HTR-8/SVneo (cell line): ENCODE data around the gene KPNA2.
"Not testable (repeated sequence)": the region's sequence is repeated elsewhere in the genome, so short reads cannot be mapped to it uniquely, and the experiment has no call there.

Experiments used
- DNase-seq: peaks from one replicate; pipeline ENCODE4 v3.0.0; 2011; ENCODE audit warnings: low spot score, mixed read lengths; ENCODE audit not compliant: insufficient read length
- FAIRE-seq: peaks from 2 replicates; lab custom pipeline; 2011; peaks lifted over from hg19 to GRCh38; lab: Jason Lieb, UNC

KPNA2 gene

GRCh38 chr17:68035523-68036303, at the start of gene KPNA2:
Gene KPNA2 (plus strand): TSS chr17:68035735. CDS start chr17:68037133, 1,398 bp downstream.
- peak; percentile 88 for FAIRE-seq

GRCh38 chr17:67990909-67991308, 44.6 kb upstream of the KPNA2 start:
- DNase-seq = no peak
- no peak for FAIRE-seq

More at GRCh38 chr17:68035523-68036303, at the start of gene KPNA2:
- DNase-seq = peak; percentile 99

- DNase-seq (no peak), FAIRE-seq (peak; percentile 77)
Measured at GRCh38 chr17:67992548-67993152, 42.9 kb upstream of the KPNA2 start.

GRCh38 chr17:67993153-67993997, 42.2 kb upstream of the KPNA2 start:
- peak; percentile 92 for FAIRE-seq
- DNase-seq = peak; percentile 84

- FAIRE-seq (no peak), DNase-seq (peak; percentile 34)
Measured at GRCh38 chr17:67993998-67994361, 41.6 kb upstream of the KPNA2 start.

GRCh38 chr17:67994817-67995569, 40.5 kb upstream of the KPNA2 start:
- DNase-seq (peak; percentile 57), FAIRE-seq (no peak)

GRCh38 chr17:67995570-67996263, 39.8 kb upstream of the KPNA2 start:
- FAIRE-seq = no peak
- no peak for DNase-seq

GRCh38 chr17:67996301-67997171, 39.0 kb upstream of the KPNA2 start, which contains the start of gene C17orf58:
Gene C17orf58 (minus strand): TSS chr17:67996469. CDS start chr17:67996198, 271 bp downstream.
- not testable (repeated sequence) for DNase-seq
- FAIRE-seq = peak; percentile 36

GRCh38 chr17:67998466-67998865, 37.1 kb upstream of the KPNA2 start:
- no peak for FAIRE-seq
- DNase-seq = no peak

- peak; percentile 28 for FAIRE-seq
- no peak for DNase-seq
Measured at GRCh38 chr17:67999291-67999911, 36.1 kb upstream of the KPNA2 start.

GRCh38 chr17:68004201-68004600, 31.3 kb upstream of the KPNA2 start:
- DNase-seq = no peak
- FAIRE-seq = no peak

GRCh38 chr17:68006797-68007196, 28.7 kb upstream of the KPNA2 start:
- FAIRE-seq (no peak), DNase-seq (no peak)

GRCh38 chr17:68011199-68011665, 24.3 kb upstream of the KPNA2 start:
- no peak for DNase-seq
- no peak for FAIRE-seq

GRCh38 chr17:68013385-68013784, 22.1 kb upstream of the KPNA2 start:
- DNase-seq = no peak
- FAIRE-seq = no peak

- FAIRE-seq (no peak), DNase-seq (no peak)
Measured at GRCh38 chr17:68015081-68015723, 20.3 kb upstream of the KPNA2 start.

GRCh38 chr17:68016838-68017237, 18.7 kb upstream of the KPNA2 start:
- DNase-seq (no peak), FAIRE-seq (no peak)

GRCh38 chr17:68018493-68018892, 17.0 kb upstream of the KPNA2 start:
- not testable (repeated sequence) for DNase-seq, FAIRE-seq
